Activated T-cell treated with anti-CD3 and anti-CD28 coated beads, Interleukin-2, amount 50 U/mL, for 24 hours (primary cell): ENCODE results near the gene NEDD4.

ENCODE experiments used
- DNase-seq: peaks from one replicate; pipeline ENCODE4 v3.0.0-alpha.2; 2020
- H3K27ac Mint-ChIP-seq: 2 replicates; pipeline ENCODE4 v1.8.0; 2020; ENCODE audit warnings: mild to moderate bottlenecking, mixed read lengths
- H3K27me3 Mint-ChIP-seq: 2 replicates; pipeline ENCODE4 v1.8.0; 2020; ENCODE audit warnings: mixed read lengths
- H3K36me3 Mint-ChIP-seq: 2 replicates; pipeline ENCODE4 v1.8.0; 2020; ENCODE audit warnings: low read depth, mixed read lengths
- H3K4me1 Mint-ChIP-seq: 2 replicates; pipeline ENCODE4 v1.8.0; 2020; ENCODE audit warnings: low read depth, mixed read lengths
- H3K4me3 Mint-ChIP-seq: 2 replicates; pipeline ENCODE4 v1.8.0; 2020; ENCODE audit warnings: mild to moderate bottlenecking, moderate library complexity, mixed read lengths
- H3K9me3 Mint-ChIP-seq: 2 replicates; pipeline ENCODE4 v1.8.0; 2020; ENCODE audit warnings: mixed read lengths

The NEDD4 gene

DNA sequence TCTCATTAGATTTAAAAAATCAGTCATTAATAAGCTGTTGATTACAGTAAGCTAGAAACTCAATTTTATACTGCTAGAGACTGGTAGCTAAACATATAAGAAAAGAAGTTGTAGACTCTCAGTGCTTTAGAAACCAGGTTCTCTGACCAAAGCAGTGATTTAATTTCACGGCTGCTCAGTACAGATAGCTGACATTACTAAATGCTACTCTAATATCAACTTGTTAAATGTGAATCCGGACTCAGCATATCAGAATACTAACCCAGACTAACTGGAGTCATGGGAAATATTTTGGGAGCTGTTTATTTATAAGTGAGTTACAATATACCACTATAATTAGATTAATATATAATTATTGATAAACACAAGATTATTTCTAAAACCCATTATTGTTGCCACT is 80.4 kb downstream of the NEDD4 start:
- Mint-ChIP-seq H3K4me1 (no peaks in the 10 kb centered on the region), H3K4me3 (no peak overlapping the region), H3K9me3 (no peaks in the 10 kb centered on the region), H3K27me3 (no peaks in the 10 kb centered on the region), H3K36me3 (no peaks in the 10 kb centered on the region), H3K27ac (no peak overlapping the region)
- no peak for DNase-seq

DNA sequence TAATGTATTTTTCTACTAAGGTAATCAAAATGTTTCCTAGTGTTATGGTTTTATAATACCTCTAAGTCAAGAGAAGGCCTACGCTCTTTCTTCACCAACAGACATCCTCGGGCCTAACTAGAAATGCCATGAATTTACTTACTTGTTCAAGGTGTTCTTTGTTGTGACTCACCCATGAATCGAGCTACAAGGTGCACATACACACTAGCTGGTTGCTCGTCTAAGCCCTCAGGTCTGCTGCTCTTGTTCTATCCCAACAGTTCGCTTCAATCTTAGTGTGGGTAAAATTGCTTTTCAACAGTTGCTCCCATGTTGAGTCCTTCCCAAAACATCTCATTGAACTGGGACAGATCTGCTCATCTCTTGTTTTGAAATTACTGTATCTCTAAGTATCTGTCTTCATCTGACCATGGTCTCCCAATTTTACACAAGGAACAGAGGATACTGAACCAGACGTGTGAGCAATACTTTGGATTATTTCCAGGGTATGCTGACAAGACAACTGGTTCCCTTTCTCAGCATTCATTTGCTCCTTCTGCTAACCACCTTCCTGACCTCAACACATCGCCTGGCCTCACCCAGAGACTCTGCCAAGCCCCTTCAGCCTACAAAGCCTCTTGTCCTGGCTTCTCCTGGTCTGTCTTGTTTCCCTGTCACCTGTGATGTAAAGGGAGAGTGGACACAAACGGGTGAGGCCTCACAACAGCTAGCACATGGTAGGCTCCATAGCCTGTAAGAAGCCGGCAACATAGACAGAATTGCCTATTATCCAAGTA is 84.2 kb downstream of the NEDD4 start:
- no peak overlapping the region for H3K4me3 Mint-ChIP-seq
- no peak for DNase-seq

DNA sequence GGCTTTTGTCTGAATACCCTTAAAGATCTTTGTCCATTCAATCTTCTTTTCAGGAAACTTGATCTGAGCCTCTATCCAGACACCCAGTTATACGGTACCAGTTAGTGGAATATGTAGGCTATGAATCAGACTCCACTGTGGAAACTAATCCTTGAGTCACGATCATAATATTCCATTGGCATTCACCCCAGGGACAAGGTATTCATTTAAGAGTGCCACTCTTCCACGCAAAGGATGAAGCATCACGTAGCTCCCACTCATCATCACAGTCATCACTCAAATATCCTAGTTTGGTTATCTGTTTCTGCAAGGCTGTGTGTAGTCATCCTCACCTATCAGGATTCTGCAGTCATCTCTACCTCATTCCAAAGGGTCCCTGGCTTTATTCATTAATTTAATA is 85.6 kb downstream of the NEDD4 start:
- Mint-ChIP-seq H3K27me3 (no peaks in the 10 kb centered on the region), H3K4me1 (no peaks in the 10 kb centered on the region), H3K36me3 (peaks cover 1% of the 10 kb centered on the region), H3K9me3 (no peaks in the 10 kb centered on the region), H3K4me3 (no peak overlapping the region), H3K27ac (no peak overlapping the region)
- no peak for DNase-seq

More for the DNA sequence above, 84.2 kb downstream of the NEDD4 start:
- H3K27ac Mint-ChIP-seq, result no peak overlapping the region
- no peaks in the 10 kb centered on the region for H3K9me3 Mint-ChIP-seq
- H3K27me3 Mint-ChIP-seq, result no peaks in the 10 kb centered on the region
- no peaks in the 10 kb centered on the region for H3K4me1 Mint-ChIP-seq
- peaks cover 1% of the 10 kb centered on the region for H3K36me3 Mint-ChIP-seq

DNA sequence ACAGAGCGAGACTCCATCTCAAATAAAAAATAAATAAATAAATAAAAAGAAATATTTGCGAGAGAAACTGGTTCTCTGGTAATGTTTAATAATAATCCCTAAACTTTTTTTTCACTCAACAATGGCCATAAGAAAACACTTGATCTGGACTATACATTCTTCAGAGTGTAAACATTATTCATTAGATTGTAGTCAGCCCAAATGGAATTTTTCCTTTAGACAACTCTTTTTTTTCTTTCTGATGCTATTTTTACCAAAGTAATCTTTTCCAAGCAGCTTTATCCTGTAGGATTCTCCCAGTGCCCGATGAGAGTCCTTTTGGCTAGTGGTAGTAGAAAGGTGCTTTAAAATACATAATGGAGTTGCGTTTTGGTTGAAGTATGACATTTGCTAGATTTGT is 90.4 kb downstream of the NEDD4 start:
- H3K27me3 Mint-ChIP-seq, result no peaks in the 10 kb centered on the region
- H3K4me1 Mint-ChIP-seq, result no peaks in the 10 kb centered on the region
- peaks cover 1% of the 10 kb centered on the region for H3K36me3 Mint-ChIP-seq
- no peak overlapping the region for H3K4me3 Mint-ChIP-seq
- DNase-seq, result no peak
- H3K27ac Mint-ChIP-seq, result no peak overlapping the region
- H3K9me3 Mint-ChIP-seq, result no peaks in the 10 kb centered on the region

DNA sequence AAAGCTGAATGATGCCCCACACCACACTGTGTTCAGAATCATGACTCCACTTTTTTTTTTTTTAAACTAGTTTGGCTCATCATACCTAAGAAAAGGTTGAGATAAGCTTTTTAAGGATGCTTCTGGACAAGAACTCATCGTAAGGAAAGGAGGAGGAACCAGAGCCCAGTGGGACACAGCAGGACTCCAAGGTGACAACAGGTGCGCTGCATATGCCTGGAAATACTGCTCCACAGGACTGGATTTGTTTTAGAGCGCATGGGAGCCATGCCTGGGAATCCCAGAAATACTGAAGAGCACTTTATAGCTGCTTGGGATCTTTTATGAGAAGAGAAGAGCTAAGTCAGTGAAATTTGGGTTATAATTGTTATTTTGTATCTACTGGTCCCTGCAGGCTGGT is 93.4 kb downstream of the NEDD4 start:
- Mint-ChIP-seq H3K36me3 (no peaks in the 10 kb centered on the region), H3K4me3 (no peak overlapping the region), H3K9me3 (no peaks in the 10 kb centered on the region), H3K27me3 (no peaks in the 10 kb centered on the region), H3K4me1 (peaks cover 5% of the 10 kb centered on the region), H3K27ac (no peak overlapping the region)
- DNase-seq, result no peak

DNA sequence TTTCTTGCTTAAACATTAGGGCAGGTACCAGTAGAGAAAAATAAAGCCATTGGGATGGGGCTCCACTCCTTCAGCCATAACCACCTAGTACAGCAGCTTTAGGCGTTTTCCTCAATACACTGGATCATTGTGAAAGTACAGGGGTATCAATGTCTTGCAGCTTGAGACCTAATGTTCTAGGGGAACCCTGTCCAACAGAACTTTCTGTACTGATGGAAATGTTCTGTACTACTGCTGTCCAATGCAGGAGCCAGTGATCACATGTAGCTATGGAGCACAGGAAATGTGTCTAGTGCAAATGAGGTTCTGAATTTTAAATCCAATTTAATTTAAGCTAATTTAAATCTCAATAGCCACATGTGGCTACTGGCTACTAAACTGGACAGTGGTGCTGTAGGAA is 93.9 kb downstream of the NEDD4 start:
- H3K27me3 Mint-ChIP-seq, result no peaks in the 10 kb centered on the region
- no peak overlapping the region for H3K27ac Mint-ChIP-seq
- peaks cover 6% of the 10 kb centered on the region for H3K4me1 Mint-ChIP-seq
- H3K36me3 Mint-ChIP-seq, result no peaks in the 10 kb centered on the region
- no peak overlapping the region for H3K4me3 Mint-ChIP-seq
- DNase-seq, result no peak
- H3K9me3 Mint-ChIP-seq, result no peaks in the 10 kb centered on the region

DNA sequence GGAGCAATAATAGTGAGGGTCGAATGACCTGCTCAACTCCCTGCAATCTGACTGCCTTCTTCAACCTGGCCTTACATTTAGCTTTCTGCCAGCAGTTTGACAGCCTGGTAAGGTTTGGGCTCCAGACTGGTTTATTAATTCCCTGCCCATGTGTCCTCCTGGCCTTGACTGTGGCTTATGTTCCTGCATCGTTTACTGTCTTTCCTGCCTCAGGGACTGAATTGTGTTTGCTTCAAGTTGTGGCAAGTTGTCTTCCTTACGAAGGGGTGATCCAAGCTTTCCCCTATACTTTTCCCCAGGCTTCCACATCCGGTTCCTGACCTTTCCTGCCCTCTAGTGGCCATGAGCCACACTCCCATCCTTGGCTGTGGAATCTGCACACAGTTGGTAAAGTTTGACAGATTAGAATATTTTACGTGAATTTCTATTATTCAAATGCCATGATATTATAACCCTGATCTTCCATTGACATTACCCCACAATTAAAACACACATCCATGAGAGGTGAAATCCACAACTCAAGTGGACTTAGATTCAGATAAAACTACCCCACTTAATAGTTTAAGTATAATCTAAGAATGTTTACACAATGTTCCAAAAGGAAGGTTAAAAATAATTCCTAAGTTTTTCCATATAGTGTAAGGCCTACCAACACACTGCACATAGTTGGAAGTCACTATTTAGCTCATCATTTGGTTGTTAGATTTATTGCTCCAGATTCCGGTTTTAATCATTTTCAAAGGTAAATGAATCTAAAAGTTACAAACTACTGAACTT is 95.7 kb downstream of the NEDD4 start:
- no peak overlapping the region for H3K27ac Mint-ChIP-seq
- H3K27me3 Mint-ChIP-seq, result no peaks in the 10 kb centered on the region
- no peak overlapping the region for H3K4me3 Mint-ChIP-seq
- H3K9me3 Mint-ChIP-seq, result no peaks in the 10 kb centered on the region
- no peaks in the 10 kb centered on the region for H3K36me3 Mint-ChIP-seq
- DNase-seq, result no peak
- peaks cover 10% of the 10 kb centered on the region for H3K4me1 Mint-ChIP-seq

DNA sequence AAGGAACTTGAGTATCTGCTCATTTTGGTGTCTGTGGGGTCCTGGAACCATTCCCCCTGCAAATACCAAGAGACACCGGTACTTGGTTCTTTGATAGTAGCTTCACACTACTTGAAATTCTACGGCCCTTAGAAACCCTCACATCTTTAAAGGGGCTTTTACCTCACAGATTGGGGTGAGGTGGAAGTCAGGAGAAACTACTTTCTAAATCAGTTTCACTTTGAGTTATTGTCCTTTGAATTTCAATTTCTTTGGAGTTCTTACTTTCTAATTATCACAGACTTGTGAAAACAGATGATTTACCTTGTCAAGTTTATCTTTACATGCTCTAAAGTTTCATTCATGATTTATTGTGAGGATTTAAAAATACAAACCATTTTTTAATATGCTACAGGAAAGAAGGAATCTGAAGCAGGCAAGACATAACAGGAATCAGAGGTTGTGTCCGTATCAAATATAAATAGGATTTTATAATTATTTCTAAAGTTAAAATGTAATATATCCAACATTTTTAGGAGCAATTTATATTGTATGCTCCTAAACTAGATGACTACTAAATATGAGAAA is 98.9 kb downstream of the NEDD4 start:
- no peaks in the 10 kb centered on the region for H3K9me3 Mint-ChIP-seq
- H3K4me1 Mint-ChIP-seq, result peaks cover 10% of the 10 kb centered on the region
- no peaks in the 10 kb centered on the region for H3K36me3 Mint-ChIP-seq
- no peak overlapping the region for H3K27ac Mint-ChIP-seq
- H3K4me3 Mint-ChIP-seq, result no peak overlapping the region
- DNase-seq, result no peak
- no peaks in the 10 kb centered on the region for H3K27me3 Mint-ChIP-seq

DNA sequence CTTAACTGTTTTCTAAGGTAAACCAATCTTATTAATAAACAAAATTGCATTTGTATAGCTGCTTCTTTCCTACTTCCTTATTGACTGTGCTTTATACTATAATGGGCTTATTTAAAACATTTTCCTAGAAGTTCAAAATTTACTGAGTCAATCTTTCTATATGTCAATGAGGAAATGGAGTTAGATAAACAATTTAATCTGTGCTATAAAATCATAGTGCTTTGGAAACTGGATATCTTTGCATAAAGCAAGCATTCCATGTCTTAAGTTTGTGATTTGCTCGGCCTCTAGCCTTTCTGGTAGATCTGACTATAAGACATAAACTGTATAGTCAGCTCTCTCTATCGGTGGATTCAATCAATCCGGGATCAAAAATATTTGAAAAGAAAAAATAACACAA is 99.6 kb downstream of the NEDD4 start:
- H3K9me3 Mint-ChIP-seq, result no peaks in the 10 kb centered on the region
- no peak for DNase-seq
- H3K4me3 Mint-ChIP-seq, result no peak overlapping the region
- H3K36me3 Mint-ChIP-seq, result no peaks in the 10 kb centered on the region
- H3K4me1 Mint-ChIP-seq, result peaks cover 10% of the 10 kb centered on the region
- no peaks in the 10 kb centered on the region for H3K27me3 Mint-ChIP-seq
- no peak overlapping the region for H3K27ac Mint-ChIP-seq

DNA sequence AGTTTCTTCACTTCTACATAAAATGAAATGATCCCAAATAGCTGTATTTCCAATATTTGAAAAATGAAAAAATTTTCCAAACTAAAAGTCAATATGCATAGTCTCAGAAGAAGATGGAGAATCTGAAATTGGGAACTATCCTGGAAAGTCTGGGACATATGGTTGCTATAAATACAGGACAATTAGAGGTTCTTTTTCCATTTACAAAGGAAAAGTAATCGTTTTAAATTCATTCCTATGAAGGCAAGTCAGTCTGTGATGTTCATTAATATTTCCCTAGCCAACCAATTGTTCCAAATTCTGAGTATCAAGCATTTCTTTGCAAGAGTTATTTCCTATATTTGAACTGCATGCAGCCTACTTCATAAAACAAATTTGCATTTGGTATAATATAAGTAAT is 102.2 kb downstream of the NEDD4 start:
- no peak for DNase-seq
- no peaks in the 10 kb centered on the region for H3K27me3 Mint-ChIP-seq
- no peak overlapping the region for H3K4me3 Mint-ChIP-seq
- peaks cover 15% of the 10 kb centered on the region for H3K9me3 Mint-ChIP-seq
- H3K36me3 Mint-ChIP-seq, result peaks cover 3% of the 10 kb centered on the region
- H3K27ac Mint-ChIP-seq, result no peak overlapping the region
- H3K4me1 Mint-ChIP-seq, result peaks cover 10% of the 10 kb centered on the region

DNA sequence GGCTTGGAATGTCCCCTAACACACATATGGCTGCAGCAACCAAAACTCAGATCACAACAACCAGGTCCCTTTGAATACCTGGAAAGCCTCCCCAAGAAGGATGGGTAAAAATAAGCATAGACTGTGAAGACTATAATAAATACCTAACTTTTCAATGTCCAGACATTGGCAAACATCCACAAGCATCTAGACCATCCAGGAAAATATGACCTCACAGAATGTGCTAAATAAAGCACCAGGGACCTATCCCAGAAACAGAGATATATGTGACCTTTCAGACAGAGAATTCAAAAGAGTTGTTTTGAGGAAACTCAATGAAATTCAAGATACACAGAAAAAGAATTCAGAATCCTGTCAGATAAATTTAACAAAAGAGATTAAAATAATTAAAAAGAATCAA is 109.2 kb downstream of the NEDD4 start:
- H3K4me3 Mint-ChIP-seq, result no peak overlapping the region
- H3K27ac Mint-ChIP-seq, result no peak overlapping the region
- H3K27me3 Mint-ChIP-seq, result no peaks in the 10 kb centered on the region
- peaks cover 15% of the 10 kb centered on the region for H3K9me3 Mint-ChIP-seq
- H3K36me3 Mint-ChIP-seq, result peaks cover 3% of the 10 kb centered on the region
- H3K4me1 Mint-ChIP-seq, result no peaks in the 10 kb centered on the region
- no peak for DNase-seq

DNA sequence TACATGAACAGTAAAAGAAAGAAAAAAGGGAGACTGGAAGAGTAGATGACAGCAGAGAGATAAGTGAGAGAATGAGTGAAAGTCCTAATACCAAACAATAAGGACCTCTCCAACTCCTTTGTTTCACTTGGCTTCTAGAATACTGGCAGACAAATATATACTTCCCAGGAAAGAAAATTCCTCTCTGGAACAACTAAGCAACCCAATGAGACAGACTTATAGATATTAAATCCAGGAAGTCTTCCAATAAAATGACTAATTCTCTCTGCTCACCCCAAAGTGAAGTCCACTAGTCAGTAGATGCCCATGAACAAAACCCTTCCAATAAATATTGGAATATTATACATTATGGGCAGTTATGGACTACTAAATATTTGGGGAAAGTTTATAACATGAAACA is 114.2 kb downstream of the NEDD4 start:
- H3K4me3 Mint-ChIP-seq, result no peak overlapping the region
- H3K27ac Mint-ChIP-seq, result no peak overlapping the region
- H3K27me3 Mint-ChIP-seq, result no peaks in the 10 kb centered on the region
- H3K4me1 Mint-ChIP-seq, result no peaks in the 10 kb centered on the region
- DNase-seq, result no peak
- no peaks in the 10 kb centered on the region for H3K9me3 Mint-ChIP-seq
- no peaks in the 10 kb centered on the region for H3K36me3 Mint-ChIP-seq

DNA sequence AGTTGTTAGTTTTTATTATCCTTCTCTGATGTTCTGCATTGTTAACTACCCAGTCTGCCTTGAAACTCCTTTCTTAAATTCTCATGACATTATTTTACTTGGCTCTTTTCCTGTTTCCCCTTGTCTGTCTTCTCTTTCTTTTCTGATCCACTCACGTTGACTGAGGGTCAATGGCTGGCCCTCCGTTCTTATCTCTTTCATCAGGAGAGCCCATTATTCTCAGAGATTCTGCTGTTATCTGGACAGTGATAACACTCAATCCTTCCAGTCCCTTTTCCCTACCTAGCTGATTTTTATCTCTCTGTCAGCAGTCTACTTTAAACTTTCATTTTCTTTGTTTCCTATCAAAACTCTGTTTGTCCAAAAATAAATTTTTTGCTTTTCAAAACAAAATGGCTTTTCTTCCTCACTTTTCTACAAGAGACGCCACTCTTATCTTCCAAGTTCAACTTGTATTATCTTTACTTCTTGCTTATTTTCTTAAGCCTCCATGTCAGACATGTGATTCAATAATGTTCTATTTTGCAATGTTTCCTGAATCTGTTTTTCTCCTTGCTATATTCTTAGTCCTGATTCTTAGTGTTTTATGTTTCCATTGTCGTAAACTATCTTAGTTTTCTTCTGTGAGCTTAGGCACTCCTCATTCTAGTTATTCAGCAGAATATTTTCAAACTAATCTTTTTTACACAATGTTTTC is 120.2 kb downstream of the NEDD4 start:
- Mint-ChIP-seq H3K27me3 (no peaks in the 10 kb centered on the region), H3K36me3 (no peaks in the 10 kb centered on the region), H3K4me3 (no peak overlapping the region), H3K9me3 (no peaks in the 10 kb centered on the region), H3K27ac (no peak overlapping the region), H3K4me1 (peaks cover 1% of the 10 kb centered on the region)
- no peak for DNase-seq

DNA sequence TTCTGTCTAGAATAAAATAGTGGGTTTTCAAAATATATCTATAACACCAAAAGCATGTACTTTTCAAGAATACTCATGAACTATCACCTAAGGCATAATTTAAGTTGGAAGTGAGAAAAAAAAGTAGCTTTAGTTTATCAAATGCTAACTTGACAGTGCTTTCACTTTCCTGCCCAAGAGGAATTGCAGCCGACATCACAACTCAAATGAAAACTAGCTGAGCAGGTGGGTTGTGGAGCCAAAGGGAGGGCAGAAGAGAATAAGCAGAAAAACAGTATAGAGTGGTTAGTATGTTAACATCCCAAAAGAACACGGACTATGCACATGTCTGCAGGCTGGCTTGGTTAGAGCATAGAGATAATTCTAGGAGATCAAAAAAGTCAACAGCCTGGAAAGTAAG is 120.9 kb downstream of the NEDD4 start:
- H3K4me3 Mint-ChIP-seq, result no peak overlapping the region

DNA sequence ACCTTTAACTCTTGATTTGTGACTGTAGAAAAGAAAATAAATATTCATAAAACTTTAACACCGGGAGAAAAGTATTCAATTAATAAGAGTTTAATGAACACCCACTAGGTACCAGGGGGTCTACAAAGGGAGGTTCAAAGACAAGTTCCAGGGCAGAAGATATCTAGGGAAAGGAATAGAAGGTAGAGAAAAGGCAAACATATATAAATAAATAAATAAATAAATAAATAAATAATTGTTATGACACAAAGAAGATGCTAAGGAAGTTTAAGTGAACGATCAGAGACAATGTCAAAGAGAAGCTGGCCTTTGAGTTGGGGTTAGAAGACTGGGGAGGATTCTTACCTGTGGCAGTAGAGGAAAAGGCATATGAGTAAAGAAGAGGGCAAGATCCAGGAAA is 123.8 kb downstream of the NEDD4 start:
- Mint-ChIP-seq H3K36me3 (no peaks in the 10 kb centered on the region), H3K9me3 (no peaks in the 10 kb centered on the region), H3K27me3 (no peaks in the 10 kb centered on the region), H3K4me3 (no peak overlapping the region), H3K4me1 (peaks cover 1% of the 10 kb centered on the region), H3K27ac (no peak overlapping the region)
- no peak for DNase-seq

More for the DNA sequence above, 120.9 kb downstream of the NEDD4 start:
- Mint-ChIP-seq H3K36me3 (no peaks in the 10 kb centered on the region), H3K4me1 (peaks cover 1% of the 10 kb centered on the region), H3K9me3 (no peaks in the 10 kb centered on the region), H3K27ac (no peak overlapping the region), H3K27me3 (no peaks in the 10 kb centered on the region)
- DNase-seq, result no peak
